GF-D8 (cell line): ENCODE results near the gene ZNF568.
A peak's percentile ranks its signal among the peaks of the same experiment; 100 is the strongest.

ENCODE experiments used
- DNase-seq: peaks from one replicate; lab custom pipeline; 2025; lab: John Stamatoyannopoulos, UW

Gene ZNF568

GRCh38 chr19:36915992-36916830 is at the start of gene ZNF568, which contains the start of gene ZNF829:
TSS of gene ZNF568 (plus strand) at chr19:36916332. CDS start at chr19:36922771, 6,439 bp downstream.
TSS of gene ZNF829 (minus strand) at chr19:36916291. CDS start at chr19:36915167, 1,124 bp downstream.
- peak; percentile 86 for DNase-seq

- DNase-seq, result no peak
These were observed 38.9 kb upstream of the ZNF568 start for GRCh38 chr19:36876993-36877938.

- no peak for DNase-seq
These were observed 24.3 kb upstream of the ZNF568 start for GRCh38 chr19:36891768-36892357.

- DNase-seq, result no peak
These were observed 21.2 kb upstream of the ZNF568 start for GRCh38 chr19:36894849-36895383.

- DNase-seq, result no peak
These were observed 17.7 kb upstream of the ZNF568 start for GRCh38 chr19:36898422-36898821.

- peak; percentile 15 for DNase-seq
These were observed 859 bp downstream of the ZNF568 start for GRCh38 chr19:36916991-36917390.

- DNase-seq, result no peak
These were observed 2.0 kb downstream of the ZNF568 start for GRCh38 chr19:36918090-36918489.

GRCh38 chr19:36931684-36932083 is 15.6 kb downstream of the ZNF568 start:
- DNase-seq, result no peak

GRCh38 chr19:36939153-36939552 is 23.0 kb downstream of the ZNF568 start:
- no peak for DNase-seq

- DNase-seq, result no peak
These were observed 34.4 kb downstream of the ZNF568 start for GRCh38 chr19:36950335-36951119.

GRCh38 chr19:36962346-36962745 is 46.2 kb downstream of the ZNF568 start:
- no peak for DNase-seq

- DNase-seq, result no peak
These were observed 47.1 kb downstream of the ZNF568 start for GRCh38 chr19:36963280-36963679.

- no peak for DNase-seq
These were observed 56.4 kb downstream of the ZNF568 start for GRCh38 chr19:36972571-36972970.

- peak; percentile 53 for DNase-seq
These were observed 57.1 kb downstream of the ZNF568 start for GRCh38 chr19:36973021-36973843.

- DNase-seq, result no peak
These were observed 57.7 kb downstream of the ZNF568 start for GRCh38 chr19:36973844-36974195.

GRCh38 chr19:36986131-36986530 is 70.0 kb downstream of the ZNF568 start:
- DNase-seq, result no peak

GRCh38 chr19:36986601-36987000 is 70.5 kb downstream of the ZNF568 start:
- no peak for DNase-seq

- no peak for DNase-seq
These were observed 71.0 kb downstream of the ZNF568 start for GRCh38 chr19:36987091-36987490.

- no peak for DNase-seq
These were observed 81.2 kb downstream of the ZNF568 start for GRCh38 chr19:36997152-36997842.

- DNase-seq, result no peak
These were observed 81.7 kb downstream of the ZNF568 start for GRCh38 chr19:36997843-36998235.
